Measurements from ENCODE around the gene BSCL2. TPM values are rescaled to one million over a fixed set of nuclear protein-coding genes. Genes with fewer than 3 reads are reported as not detected.
"Not testable (repeated sequence)": the region's sequence is repeated elsewhere in the genome, so short reads cannot be mapped to it uniquely, and the experiment has no call there.

BSCL2 gene
- total RNA-seq, 1 donor from 2014 or later, result 550 TPM

DNA sequence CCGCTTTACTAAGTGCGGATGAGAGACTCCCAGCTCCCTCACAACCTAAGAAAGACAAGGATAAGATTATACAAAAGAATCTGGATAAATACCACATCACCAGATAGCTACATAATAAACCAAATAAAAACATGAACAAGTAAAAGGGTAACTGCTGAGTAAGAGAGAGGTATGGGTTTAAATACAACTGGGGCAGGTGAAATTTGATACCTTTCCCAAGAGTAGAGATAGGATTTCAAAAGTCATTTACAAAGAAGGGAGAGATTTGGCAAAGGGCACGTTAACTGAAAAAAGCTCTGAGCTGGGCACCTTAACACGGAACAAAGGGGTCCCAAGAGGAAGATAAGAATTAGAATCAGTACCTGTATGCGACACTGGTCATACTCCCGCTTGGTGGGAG, 30.1 kb downstream of the BSCL2 start:
- peaks cover 6% of the 10 kb centered on the region for H3K9me3 Mint-ChIP-seq (ENCODE audit: unreplicated experiment)
- no peak for DNase-seq
- peak overlapping the region; percentile 75 for H3K4me3 Mint-ChIP-seq (ENCODE audit: unreplicated experiment)
- peak overlapping the region; percentile 4 for H3K27ac Mint-ChIP-seq (ENCODE audit: unreplicated experiment)
- peaks cover 6% of the 10 kb centered on the region for H3K36me3 Mint-ChIP-seq (ENCODE audit: unreplicated experiment)
- TF ChIP-seq, protein P1, sequence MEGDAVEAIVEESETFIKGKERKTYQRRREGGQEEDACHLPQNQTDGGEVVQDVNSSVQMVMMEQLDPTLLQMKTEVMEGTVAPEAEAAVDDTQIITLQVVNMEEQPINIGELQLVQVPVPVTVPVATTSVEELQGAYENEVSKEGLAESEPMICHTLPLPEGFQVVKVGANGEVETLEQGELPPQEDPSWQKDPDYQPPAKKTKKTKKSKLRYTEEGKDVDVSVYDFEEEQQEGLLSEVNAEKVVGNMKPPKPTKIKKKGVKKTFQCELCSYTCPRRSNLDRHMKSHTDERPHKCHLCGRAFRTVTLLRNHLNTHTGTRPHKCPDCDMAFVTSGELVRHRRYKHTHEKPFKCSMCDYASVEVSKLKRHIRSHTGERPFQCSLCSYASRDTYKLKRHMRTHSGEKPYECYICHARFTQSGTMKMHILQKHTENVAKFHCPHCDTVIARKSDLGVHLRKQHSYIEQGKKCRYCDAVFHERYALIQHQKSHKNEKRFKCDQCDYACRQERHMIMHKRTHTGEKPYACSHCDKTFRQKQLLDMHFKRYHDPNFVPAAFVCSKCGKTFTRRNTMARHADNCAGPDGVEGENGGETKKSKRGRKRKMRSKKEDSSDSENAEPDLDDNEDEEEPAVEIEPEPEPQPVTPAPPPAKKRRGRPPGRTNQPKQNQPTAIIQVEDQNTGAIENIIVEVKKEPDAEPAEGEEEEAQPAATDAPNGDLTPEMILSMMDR (IDR thresholded peaks at IDR 0.05; ENCODE audit: partially characterized antibody, unreplicated experiment), result no peak
- peaks cover 20% of the 10 kb centered on the region for H3K4me1 Mint-ChIP-seq (ENCODE audit: low read depth, unreplicated experiment)
- H3K27me3 Mint-ChIP-seq (ENCODE audit: unreplicated experiment), result peaks cover 2% of the 10 kb centered on the region

DNA sequence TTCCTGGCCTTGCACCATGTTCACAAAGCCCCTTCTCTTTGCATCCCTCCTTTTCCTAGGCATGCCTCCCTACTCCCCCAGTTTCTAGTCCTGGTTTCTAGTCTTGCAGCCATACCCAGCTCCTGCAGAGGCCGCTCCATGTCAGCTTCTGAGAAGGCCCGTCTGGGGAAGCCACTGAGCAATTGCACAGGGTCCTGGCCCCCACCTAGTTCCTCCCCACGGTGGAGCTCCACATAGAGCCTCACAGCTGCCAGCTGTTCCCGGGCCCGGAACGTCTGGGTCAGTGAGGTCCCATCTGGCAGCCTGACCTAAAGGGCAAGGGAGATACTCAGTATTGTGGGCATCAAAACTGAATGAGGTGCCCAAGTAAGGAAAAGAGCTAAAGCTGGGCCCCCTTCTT, 30.5 kb downstream of the BSCL2 start:
- H3K9me3 Mint-ChIP-seq (ENCODE audit: unreplicated experiment), result peaks cover 6% of the 10 kb centered on the region
- peaks cover 20% of the 10 kb centered on the region for H3K4me1 Mint-ChIP-seq (ENCODE audit: low read depth, unreplicated experiment)
- H3K27me3 Mint-ChIP-seq (ENCODE audit: unreplicated experiment), result peaks cover 2% of the 10 kb centered on the region
- H3K36me3 Mint-ChIP-seq (ENCODE audit: unreplicated experiment), result peaks cover 6% of the 10 kb centered on the region
- DNase-seq, result no peak
- TF ChIP-seq, protein P1 (IDR thresholded peaks at IDR 0.05; ENCODE audit: partially characterized antibody, unreplicated experiment), result no peak
- H3K4me3 Mint-ChIP-seq (ENCODE audit: unreplicated experiment), result peak overlapping the region; percentile 75
- peak overlapping the region; percentile 4 for H3K27ac Mint-ChIP-seq (ENCODE audit: unreplicated experiment)

DNA sequence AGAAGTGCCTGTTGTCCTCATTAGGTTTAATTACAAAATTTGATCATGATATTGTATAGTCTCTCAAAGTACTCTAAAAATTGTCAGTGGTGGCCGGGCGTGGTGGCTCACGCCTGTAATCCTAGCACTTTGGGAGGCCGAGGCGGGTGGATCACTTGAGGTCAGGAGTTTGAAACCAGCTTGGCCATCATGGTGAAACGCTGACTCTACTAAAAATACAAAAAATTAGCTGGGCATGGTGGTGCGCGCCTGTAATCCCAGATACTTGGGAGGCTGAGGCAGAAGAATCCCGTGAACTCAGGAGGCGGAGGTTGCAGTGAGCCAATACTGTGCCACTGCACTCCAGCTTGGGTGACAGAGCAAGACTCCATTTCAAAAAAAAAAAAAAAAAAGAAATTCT, 31.8 kb downstream of the BSCL2 start:
- not testable (repeated sequence) for DNase-seq; H3K27ac Mint-ChIP-seq (ENCODE audit: unreplicated experiment); H3K4me3 Mint-ChIP-seq (ENCODE audit: unreplicated experiment); H3K27me3 Mint-ChIP-seq (ENCODE audit: unreplicated experiment); H3K36me3 Mint-ChIP-seq (ENCODE audit: unreplicated experiment); H3K9me3 Mint-ChIP-seq (ENCODE audit: unreplicated experiment)
- peaks cover 18% of the 10 kb centered on the region for H3K4me1 Mint-ChIP-seq (ENCODE audit: low read depth, unreplicated experiment)

DNA sequence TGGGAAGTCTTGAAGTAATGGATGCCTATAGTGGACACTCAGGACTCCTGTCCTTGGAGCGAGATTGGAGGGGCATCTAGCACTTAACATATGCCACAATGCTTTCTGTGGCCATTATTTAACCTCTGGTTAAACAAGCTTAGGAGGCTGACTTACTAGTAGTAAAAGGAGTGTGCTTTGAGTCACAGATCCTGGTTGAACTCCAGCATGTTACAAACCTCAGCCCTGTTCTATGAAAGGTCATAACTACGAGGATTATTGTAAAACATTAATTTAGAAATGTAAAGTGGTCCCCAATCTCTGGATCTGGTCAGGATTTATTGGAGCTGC, 34.1 kb downstream of the BSCL2 start:
- Mint-ChIP-seq H3K9me3 (ENCODE audit: unreplicated experiment) (peaks cover 3% of the 10 kb centered on the region), H3K36me3 (ENCODE audit: unreplicated experiment) (peaks cover 4% of the 10 kb centered on the region), H3K27me3 (ENCODE audit: unreplicated experiment) (peaks cover 7% of the 10 kb centered on the region), H3K4me1 (ENCODE audit: low read depth, unreplicated experiment) (peaks cover 17% of the 10 kb centered on the region), H3K4me3 (ENCODE audit: unreplicated experiment) (peak overlapping the region; percentile 97), H3K27ac (ENCODE audit: unreplicated experiment) (no peak overlapping the region)
- TF ChIP-seq, protein P1 (IDR thresholded peaks at IDR 0.05; ENCODE audit: partially characterized antibody, unreplicated experiment), result no peak
- no peak for DNase-seq

DNA sequence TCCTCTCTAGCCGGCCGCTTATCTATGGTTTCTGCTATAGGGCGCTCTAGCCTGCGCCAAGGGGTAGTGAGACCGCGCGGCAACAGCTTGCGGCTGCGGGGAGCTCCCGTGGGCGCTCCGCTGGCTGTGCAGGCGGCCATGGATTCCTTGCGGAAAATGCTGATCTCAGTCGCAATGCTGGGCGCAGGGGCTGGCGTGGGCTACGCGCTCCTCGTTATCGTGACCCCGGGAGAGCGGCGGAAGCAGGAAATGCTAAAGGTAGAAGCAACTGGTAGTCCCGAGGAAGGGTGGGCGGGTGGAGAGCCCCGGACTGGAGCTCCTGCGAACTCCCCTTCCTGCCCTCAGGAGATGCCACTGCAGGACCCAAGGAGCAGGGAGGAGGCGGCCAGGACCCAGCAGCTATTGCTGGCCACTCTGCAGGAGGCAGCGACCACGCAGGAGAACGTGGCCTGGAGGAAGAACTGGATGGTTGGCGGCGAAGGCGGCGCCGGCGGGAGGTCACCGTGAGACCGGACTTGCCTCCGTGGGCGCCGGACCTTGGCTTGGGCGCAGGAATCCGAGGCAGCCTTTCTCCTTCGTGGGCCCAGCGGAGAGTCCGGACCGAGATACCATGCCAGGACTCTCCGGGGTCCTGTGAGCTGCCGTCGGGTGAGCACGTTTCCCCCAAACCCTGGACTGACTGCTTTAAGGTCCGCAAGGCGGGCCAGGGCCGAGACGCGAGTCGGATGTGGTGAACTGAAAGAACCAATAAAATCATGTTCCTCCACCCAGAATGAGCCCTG, 35.4 kb downstream of the BSCL2 start, which contains the start of the genes LBHD1 and UQCC3:
Gene LBHD1 (minus strand): TSS at position 660 of the 782 bp plus-strand sequence. CDS start 2,236 bp downstream, outside the sequence.
Gene UQCC3 (plus strand): TSS at position 66 of the 782 bp plus-strand sequence. CDS start 73 bp downstream, at position 139.
- Mint-ChIP-seq H3K4me1 (ENCODE audit: low read depth, unreplicated experiment) (peaks cover 11% of the 10 kb centered on the region), H3K36me3 (ENCODE audit: unreplicated experiment) (no peaks in the 10 kb centered on the region), H3K27ac (ENCODE audit: unreplicated experiment) (peak within 1 kb of the TSS; percentile 99), H3K4me3 (ENCODE audit: unreplicated experiment) (peak within 1 kb of the TSS; percentile 97), H3K9me3 (ENCODE audit: unreplicated experiment) (peaks cover 1% of the 10 kb centered on the region), H3K27me3 (ENCODE audit: unreplicated experiment) (peaks cover 6% of the 10 kb centered on the region)
- TF ChIP-seq, protein P1 (IDR thresholded peaks at IDR 0.05; ENCODE audit: partially characterized antibody, unreplicated experiment), result no peak
- DNase-seq, result peak; percentile 78
